Breast epithelium (tissue), 3 donors: ENCODE measurements around the gene ZFAND2A.

Experiments used
- POLR2A ChIP-seq: fragments of 450-650 bp; IDR thresholded peaks from one replicate; pipeline ENCODE4 v1.6.1; 2016; ENCODE audit warnings: antibody characterized with exemption, mild to moderate bottlenecking, moderate library complexity
- POLR2AphosphoS5 ChIP-seq, 3 donors: sonication (generic); formaldehyde crosslinking; IDR thresholded peaks; one replicate each; pipeline ENCODE4 v1.6.1; 2017; ENCODE audit warnings: antibody characterized with exemption in 3 of 3
- TF ChIP-seq, protein P1 (sequence below), 3 donors: fragments of 450-650 bp; IDR thresholded peaks; one replicate each; pipeline ENCODE4 v1.5.1; 2016 to 2017; ENCODE audit warnings: antibody characterized with exemption in 3 of 3, mild to moderate bottlenecking in 3 of 3, moderate library complexity in 3 of 3

DNA sequence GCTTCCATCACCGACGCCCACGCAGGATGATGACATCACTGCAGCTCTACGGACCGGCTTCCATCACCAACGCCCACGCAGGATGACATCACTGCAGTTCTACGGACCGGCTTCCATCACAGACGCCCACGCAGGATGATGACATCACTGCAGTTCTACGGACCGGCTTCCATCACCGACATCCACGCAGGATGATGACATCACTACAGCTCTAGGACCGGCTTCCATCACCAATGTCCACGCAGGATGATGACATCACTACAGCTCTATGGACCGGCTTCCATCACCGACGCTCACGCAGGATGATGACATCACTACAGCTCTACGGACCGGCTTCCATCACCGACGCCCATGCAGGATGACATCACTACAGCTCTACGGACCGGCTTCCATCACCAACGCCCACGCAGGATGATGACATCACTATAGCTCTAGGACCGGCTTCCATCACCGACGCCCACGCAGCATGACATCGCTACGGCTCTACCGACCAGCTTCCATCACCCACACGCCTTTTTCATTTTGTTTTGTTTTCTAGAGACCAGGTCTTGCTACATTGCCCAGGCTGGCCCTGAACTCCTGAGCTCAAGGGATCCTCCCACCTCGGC, 42.6 kb downstream of the ZFAND2A start:
- TF ChIP-seq, protein P1, sequence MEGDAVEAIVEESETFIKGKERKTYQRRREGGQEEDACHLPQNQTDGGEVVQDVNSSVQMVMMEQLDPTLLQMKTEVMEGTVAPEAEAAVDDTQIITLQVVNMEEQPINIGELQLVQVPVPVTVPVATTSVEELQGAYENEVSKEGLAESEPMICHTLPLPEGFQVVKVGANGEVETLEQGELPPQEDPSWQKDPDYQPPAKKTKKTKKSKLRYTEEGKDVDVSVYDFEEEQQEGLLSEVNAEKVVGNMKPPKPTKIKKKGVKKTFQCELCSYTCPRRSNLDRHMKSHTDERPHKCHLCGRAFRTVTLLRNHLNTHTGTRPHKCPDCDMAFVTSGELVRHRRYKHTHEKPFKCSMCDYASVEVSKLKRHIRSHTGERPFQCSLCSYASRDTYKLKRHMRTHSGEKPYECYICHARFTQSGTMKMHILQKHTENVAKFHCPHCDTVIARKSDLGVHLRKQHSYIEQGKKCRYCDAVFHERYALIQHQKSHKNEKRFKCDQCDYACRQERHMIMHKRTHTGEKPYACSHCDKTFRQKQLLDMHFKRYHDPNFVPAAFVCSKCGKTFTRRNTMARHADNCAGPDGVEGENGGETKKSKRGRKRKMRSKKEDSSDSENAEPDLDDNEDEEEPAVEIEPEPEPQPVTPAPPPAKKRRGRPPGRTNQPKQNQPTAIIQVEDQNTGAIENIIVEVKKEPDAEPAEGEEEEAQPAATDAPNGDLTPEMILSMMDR (IDR thresholded peaks at IDR 0.05), result no peak
- no peak for TF ChIP-seq POLR2A
- TF ChIP-seq POLR2AphosphoS5 (IDR thresholded peaks at IDR 0.05), result no peak
